Measurements from ENCODE around the gene SRSF1.

GRCh38 chr17:57994436-57994835, 12.6 kb downstream of the SRSF1 start:
- no peak for TF ChIP-seq CTCF (IDR thresholded peaks at IDR 0.05; ENCODE audit: poor library complexity)
- no peak for TF ChIP-seq EZH2 (IDR thresholded peaks at IDR 0.05; ENCODE audit: borderline replicate concordance)
